Measurements from ENCODE around the gene KCNK2. TPM values are rescaled to one million over a fixed set of nuclear protein-coding genes. Genes with fewer than 3 reads are reported as not detected.

Gene KCNK2
- polyA plus RNA-seq, 3 donors = not detected

GRCh38 chr1:215215846-215216245 is 133.3 kb downstream of the KCNK2 start:
- no peak overlapping the region for H2AFZ ChIP-seq (ENCODE audit: insufficient read depth, low read depth, low read length, poor library complexity, severe bottlenecking)
- H3K9me3 ChIP-seq (replicated peaks in 1 of 2; ENCODE audit: control insufficient read depth in 1 of 2, insufficient read depth in 1 of 2, low read length in 2 of 2) = no peaks in the 10 kb centered on the region
- H3K4me1 ChIP-seq (ENCODE audit: control insufficient read depth in 1 of 2, insufficient read depth in 2 of 2, low read length in 2 of 2) = no peaks in the 10 kb centered on the region
- no peak overlapping the region for H3K27ac ChIP-seq (ENCODE audit: low read depth in 1 of 2, low read length in 2 of 2)
- H3K27ac Mint-ChIP-seq = no peak overlapping the region
- no CpG with 5 or more reads among the region's 1 CpG for WGBS (ENCODE audit: insufficient coverage)
- peaks cover 0 to 3% (median 0%) of the 10 kb centered on the region in 3 donors for H3K27me3 Mint-ChIP-seq (ENCODE audit: low read depth in 3 of 3)
- no peak overlapping the region for H3K4me3 ChIP-seq (replicated peaks in 1 of 3; ENCODE audit: low read depth in 2 of 3, low read length in 3 of 3)
- no peak overlapping the region for H3K4me2 ChIP-seq (replicated peaks; ENCODE audit: extremely low read depth, low read length, poor library complexity, severe bottlenecking)
- H3K36me3 ChIP-seq (replicated peaks in 1 of 2; ENCODE audit: control insufficient read depth in 1 of 2, insufficient read depth in 2 of 2, low read length in 2 of 2) = no peaks in the 10 kb centered on the region
- H3K36me3 Mint-ChIP-seq = no peaks in the 10 kb centered on the region
- H3K27me3 ChIP-seq (ENCODE audit: control insufficient read depth in 2 of 2, insufficient read depth in 2 of 2, low read length in 2 of 2) = no peaks in the 10 kb centered on the region
- no peaks in the 10 kb centered on the region for H3K4me1 Mint-ChIP-seq
- no peak for DNase-seq
- no peaks in the 10 kb centered on the region for H3K79me2 ChIP-seq (ENCODE audit: insufficient read depth, low read length)
- H3K4me3 Mint-ChIP-seq = no peak overlapping the region
- H3K9ac ChIP-seq (ENCODE audit: insufficient read depth, low read length, poor library complexity, severe bottlenecking) = no peak overlapping the region
- intact Hi-C loops (cut with micrococcal nuclease) = no loop called here
- H4K20me1 ChIP-seq (ENCODE audit: insufficient read depth, low read length) = no peaks in the 10 kb centered on the region
- no peak for TF ChIP-seq CTCF (IDR thresholded peaks at IDR 0.05)
- H3K9me3 Mint-ChIP-seq = peaks cover 0 to 5% (median 0%) of the 10 kb centered on the region in 7 donors

GRCh38 chr1:215219372-215219771 is 136.8 kb downstream of the KCNK2 start:
- no peaks in the 10 kb centered on the region for H3K4me1 Mint-ChIP-seq
- Histone ChIP-seq H3K36me3 (replicated peaks in 1 of 2; ENCODE audit: control insufficient read depth in 1 of 2, insufficient read depth in 2 of 2, low read length in 2 of 2) (no peaks in the 10 kb centered on the region), H3K4me3 (replicated peaks in 1 of 3; ENCODE audit: low read depth in 2 of 3, low read length in 3 of 3) (no peak overlapping the region), H2AFZ (ENCODE audit: insufficient read depth, low read depth, low read length, poor library complexity, severe bottlenecking) (no peak overlapping the region), H3K27ac (ENCODE audit: low read depth in 1 of 2, low read length in 2 of 2) (no peak overlapping the region), H3K79me2 (ENCODE audit: insufficient read depth, low read length) (no peaks in the 10 kb centered on the region), H4K20me1 (ENCODE audit: insufficient read depth, low read length) (no peaks in the 10 kb centered on the region), H3K27me3 (ENCODE audit: control insufficient read depth in 2 of 2, insufficient read depth in 2 of 2, low read length in 2 of 2) (no peaks in the 10 kb centered on the region), H3K4me2 (replicated peaks; ENCODE audit: extremely low read depth, low read length, poor library complexity, severe bottlenecking) (no peak overlapping the region), H3K9me3 (replicated peaks in 1 of 2; ENCODE audit: control insufficient read depth in 1 of 2, insufficient read depth in 1 of 2, low read length in 2 of 2) (no peaks in the 10 kb centered on the region), H3K4me1 (ENCODE audit: control insufficient read depth in 1 of 2, insufficient read depth in 2 of 2, low read length in 2 of 2) (no peaks in the 10 kb centered on the region), H3K9ac (ENCODE audit: insufficient read depth, low read length, poor library complexity, severe bottlenecking) (no peak overlapping the region)
- no peak for DNase-seq
- intact Hi-C loops (cut with micrococcal nuclease) = no loop called here
- H3K9me3 Mint-ChIP-seq = peaks cover 0 to 8% (median 3%) of the 10 kb centered on the region in 7 donors
- TF ChIP-seq CTCF (IDR thresholded peaks at IDR 0.05) = no peak
- peaks cover 0 to 3% (median 0%) of the 10 kb centered on the region in 3 donors for H3K27me3 Mint-ChIP-seq (ENCODE audit: low read depth in 3 of 3)
- no peak overlapping the region for H3K27ac Mint-ChIP-seq
- no peak overlapping the region for H3K4me3 Mint-ChIP-seq
- no peaks in the 10 kb centered on the region for H3K36me3 Mint-ChIP-seq

Measured in CD14-positive monocyte (primary cell).